Measurements from ENCODE around the gene ASF1A. TPM values are rescaled to one million over a fixed set of nuclear protein-coding genes. Genes with fewer than 3 reads are reported as not detected.

ASF1A gene
- total RNA-seq, 2 experiments from 2014 or later, result 37.3 to 46.0 TPM

GRCh38 chr6:118945217-118945616, 51.3 kb downstream of the ASF1A start:
- no peak for DNase-seq (ENCODE audit: low spot score)
- Histone ChIP-seq H3K9me2 (ENCODE audit: insufficient read depth, low read length) (no peaks in the 10 kb centered on the region), H3K9me3 (ENCODE audit: low read length) (peaks cover 7% of the 10 kb centered on the region; the same call in 1 of the 2 replicates), H3K79me2 (ENCODE audit: insufficient read depth, low read depth, low read length) (no peaks in the 10 kb centered on the region), H3K4me1 (ENCODE audit: insufficient read depth, low read length, poor library complexity, severe bottlenecking) (no peaks in the 10 kb centered on the region), H2AFZ (ENCODE audit: low read length) (no peak overlapping the region), H3K4me3 (ENCODE audit: low read depth, low read length, poor library complexity, severe bottlenecking) (no peak overlapping the region), H3K36me3 (ENCODE audit: insufficient read depth, low read length) (no peaks in the 10 kb centered on the region), H3K4me2 (ENCODE audit: low read length) (no peak overlapping the region), H3K27ac (ENCODE audit: low read depth, low read length, poor library complexity, severe bottlenecking) (no peak overlapping the region), H4K20me1 (ENCODE audit: insufficient read depth, low read length) (no peaks in the 10 kb centered on the region)
- ChIA-PET CTCF (ENCODE audit: unreplicated experiment) (no interaction called here), POLR2A (interaction anchor here (0.7 kb wide), 2 partner anchors 11 to 581 kb away, joined by 3 read pairs; partner anchors contain the start of gene MCM9)
- no peak for TF ChIP-seq CTCF (conservative IDR thresholded peaks at IDR 0.05; ENCODE audit: low read length)
- no peak for TF ChIP-seq EZH2phosphoT487 (IDR thresholded peaks at IDR 0.05; ENCODE audit: borderline replicate concordance, low read depth, low read length)
- no TSS peak for BruUV-seq (replicated peaks)
- intact Hi-C loops (cut with micrococcal nuclease; ENCODE audit: unreplicated experiment), result no loop called here

- TF ChIP-seq EZH2phosphoT487 (IDR thresholded peaks at IDR 0.05; ENCODE audit: borderline replicate concordance, low read depth, low read length) (no peak), CTCF (conservative IDR thresholded peaks at IDR 0.05; ENCODE audit: low read length) (no peak)
- DNase-seq (ENCODE audit: low spot score), result no peak
- Histone ChIP-seq H3K36me3 (ENCODE audit: insufficient read depth, low read length) (no peaks in the 10 kb centered on the region), H3K79me2 (ENCODE audit: insufficient read depth, low read depth, low read length) (no peaks in the 10 kb centered on the region), H3K4me2 (ENCODE audit: low read length) (no peak overlapping the region), H3K27ac (ENCODE audit: low read depth, low read length, poor library complexity, severe bottlenecking) (no peak overlapping the region), H3K9me2 (ENCODE audit: insufficient read depth, low read length) (no peaks in the 10 kb centered on the region), H4K20me1 (ENCODE audit: insufficient read depth, low read length) (no peaks in the 10 kb centered on the region), H2AFZ (ENCODE audit: low read length) (no peak overlapping the region), H3K9me3 (ENCODE audit: low read length) (no peaks in the 10 kb centered on the region), H3K4me3 (ENCODE audit: low read depth, low read length, poor library complexity, severe bottlenecking) (no peak overlapping the region), H3K4me1 (ENCODE audit: insufficient read depth, low read length, poor library complexity, severe bottlenecking) (no peaks in the 10 kb centered on the region)
- no TSS peak for BruUV-seq (replicated peaks)
- POLR2A ChIA-PET, result no interaction called here
- intact Hi-C loops (cut with micrococcal nuclease; ENCODE audit: unreplicated experiment), result no loop called here
- CTCF ChIA-PET (ENCODE audit: unreplicated experiment), result no interaction called here
Measured at GRCh38 chr6:118952683-118953082, 58.7 kb downstream of the ASF1A start.

- no peak for DNase-seq (ENCODE audit: low spot score)
- Histone ChIP-seq H3K9me2 (ENCODE audit: insufficient read depth, low read length) (no peaks in the 10 kb centered on the region), H3K4me1 (ENCODE audit: insufficient read depth, low read length, poor library complexity, severe bottlenecking) (no peaks in the 10 kb centered on the region), H3K27ac (ENCODE audit: low read depth, low read length, poor library complexity, severe bottlenecking) (no peak overlapping the region), H3K9me3 (ENCODE audit: low read length) (no peaks in the 10 kb centered on the region), H3K4me2 (ENCODE audit: low read length) (no peak overlapping the region), H3K79me2 (ENCODE audit: insufficient read depth, low read depth, low read length) (no peaks in the 10 kb centered on the region), H3K36me3 (ENCODE audit: insufficient read depth, low read length) (no peaks in the 10 kb centered on the region), H3K4me3 (ENCODE audit: low read depth, low read length, poor library complexity, severe bottlenecking) (no peak overlapping the region), H2AFZ (ENCODE audit: low read length) (no peak overlapping the region), H4K20me1 (ENCODE audit: insufficient read depth, low read length) (no peaks in the 10 kb centered on the region)
- TF ChIP-seq CTCF (conservative IDR thresholded peaks at IDR 0.05; ENCODE audit: low read length) (no peak), EZH2phosphoT487 (IDR thresholded peaks at IDR 0.05; ENCODE audit: borderline replicate concordance, low read depth, low read length) (no peak)
- POLR2A ChIA-PET, result interaction anchor here (0.8 to 1.2 kb wide), 2 partner anchors 9 to 12 kb away, joined by 3 to 4 read pairs; no protein-coding TSS in a partner anchor
- CTCF ChIA-PET (ENCODE audit: unreplicated experiment), result interaction anchor here (0.6 kb wide), 1 partner anchor 304 kb away, joined by 5 read pairs; no protein-coding TSS in a partner anchor
- intact Hi-C loops (cut with micrococcal nuclease; ENCODE audit: unreplicated experiment), result no loop called here
- no TSS peak for BruUV-seq (replicated peaks)
Measured at GRCh38 chr6:118953391-118953790, 59.4 kb downstream of the ASF1A start.

Other genes with a start within 250 kb of the ASF1A start
- 7.4 and 9.6 TPM in 2 replicates for gene CEP85L, start 242.6 kb upstream of the ASF1A start, total RNA-seq (2014; rRNA removed; shearing (Covaris generic))
- 12.0 and 15.4 TPM in 2 replicates for gene CEP85L, start 242.6 kb upstream of the ASF1A start, total RNA-seq (2022)
- gene MCM9, start 41.0 kb downstream of the ASF1A start, total RNA-seq (2014; rRNA removed; shearing (Covaris generic)), result 14.6 and 17.4 TPM in 2 replicates
- gene MCM9, start 41.0 kb downstream of the ASF1A start, total RNA-seq (2022), result 18.8 and 23.2 TPM in 2 replicates
- gene FAM184A, start 184.5 kb downstream of the ASF1A start, total RNA-seq (2014; rRNA removed; shearing (Covaris generic)), result not detected in 2 replicates
- gene FAM184A, start 184.5 kb downstream of the ASF1A start, total RNA-seq (2022), result not detected in 2 replicates